Coronary artery (tissue), 2 donors: ENCODE results near the gene PAM16.

Experiments used
- DNase-seq: peaks from one replicate; pipeline ENCODE4 v3.0.0-alpha.2; 2017; ENCODE audit warnings: low spot score
- H3K27ac ChIP-seq, 2 donors: fragments of 200-600 bp; sonication (generic); one replicate each; pipeline ENCODE4 v1.5.1; 2016 to 2019
- H3K4me3 ChIP-seq: fragments of 200-600 bp; sonication (generic); 2 replicates; pipeline ENCODE4 v1.5.1; 2016; ENCODE audit warnings: mild to moderate bottlenecking, moderate library complexity
- CTCF ChIP-seq: fragments of 200-600 bp; sonication (generic); IDR thresholded peaks from one replicate; pipeline ENCODE4 v1.5.1; 2019; ENCODE audit warnings: antibody characterized with exemption

The PAM16 gene

GRCh38 chr16:4391631-4392381, 40.7 kb upstream of the PAM16 start:
- DNase-seq: peak; percentile 66
- Histone ChIP-seq H3K4me3 (no peak overlapping the region), H3K27ac (peak overlapping the region; percentile 74 to 88)
- TF ChIP-seq CTCF: no peak

DNA sequence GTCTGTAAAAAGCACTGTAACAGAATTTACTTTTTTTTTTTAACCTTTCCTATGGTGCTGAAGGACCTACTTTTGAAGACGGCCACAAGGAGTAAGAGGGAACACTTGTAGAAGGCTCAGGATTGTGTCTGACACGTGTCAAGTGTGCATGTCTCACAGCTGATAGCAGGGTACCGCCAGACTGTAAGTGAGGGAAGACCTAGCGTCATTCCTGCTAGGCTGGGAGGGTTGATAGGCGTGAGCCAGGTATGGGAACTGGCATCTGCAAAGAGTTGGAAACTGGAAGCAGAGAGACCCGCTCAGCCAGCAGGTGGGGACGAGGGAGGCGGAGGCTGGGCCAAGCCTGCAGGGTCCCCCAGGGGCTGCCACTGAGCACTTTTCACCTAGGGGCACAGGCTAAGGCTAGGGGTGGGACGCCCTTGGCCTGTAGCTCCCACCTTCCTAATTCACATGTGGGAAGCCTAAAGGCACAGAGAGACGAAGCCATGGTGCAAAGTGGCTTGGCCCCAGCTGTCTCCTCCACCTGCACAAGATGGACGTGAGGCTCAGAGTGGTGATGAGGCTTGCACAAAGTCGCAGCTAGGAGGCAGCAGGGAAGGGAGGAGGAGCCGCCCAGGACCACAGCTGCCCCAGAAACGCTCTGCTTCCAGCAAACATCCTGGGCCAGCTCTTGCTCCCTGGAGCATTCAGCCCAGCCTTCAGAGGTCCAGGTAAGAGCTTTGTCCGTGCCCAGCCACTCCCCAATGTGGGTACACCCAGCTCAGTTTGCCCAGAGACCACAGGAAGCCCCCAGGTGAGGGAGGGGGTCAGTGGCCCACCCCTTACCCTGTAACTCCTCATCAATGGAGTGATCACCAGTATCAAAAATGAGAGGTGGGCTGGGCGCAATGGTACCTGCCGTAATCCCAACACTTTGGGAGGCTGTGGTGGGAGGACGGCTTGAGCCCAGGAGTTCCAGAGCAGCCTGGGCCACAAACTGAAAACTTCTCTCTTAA, 39.4 kb upstream of the PAM16 start:
- no peak for TF ChIP-seq CTCF

DNA sequence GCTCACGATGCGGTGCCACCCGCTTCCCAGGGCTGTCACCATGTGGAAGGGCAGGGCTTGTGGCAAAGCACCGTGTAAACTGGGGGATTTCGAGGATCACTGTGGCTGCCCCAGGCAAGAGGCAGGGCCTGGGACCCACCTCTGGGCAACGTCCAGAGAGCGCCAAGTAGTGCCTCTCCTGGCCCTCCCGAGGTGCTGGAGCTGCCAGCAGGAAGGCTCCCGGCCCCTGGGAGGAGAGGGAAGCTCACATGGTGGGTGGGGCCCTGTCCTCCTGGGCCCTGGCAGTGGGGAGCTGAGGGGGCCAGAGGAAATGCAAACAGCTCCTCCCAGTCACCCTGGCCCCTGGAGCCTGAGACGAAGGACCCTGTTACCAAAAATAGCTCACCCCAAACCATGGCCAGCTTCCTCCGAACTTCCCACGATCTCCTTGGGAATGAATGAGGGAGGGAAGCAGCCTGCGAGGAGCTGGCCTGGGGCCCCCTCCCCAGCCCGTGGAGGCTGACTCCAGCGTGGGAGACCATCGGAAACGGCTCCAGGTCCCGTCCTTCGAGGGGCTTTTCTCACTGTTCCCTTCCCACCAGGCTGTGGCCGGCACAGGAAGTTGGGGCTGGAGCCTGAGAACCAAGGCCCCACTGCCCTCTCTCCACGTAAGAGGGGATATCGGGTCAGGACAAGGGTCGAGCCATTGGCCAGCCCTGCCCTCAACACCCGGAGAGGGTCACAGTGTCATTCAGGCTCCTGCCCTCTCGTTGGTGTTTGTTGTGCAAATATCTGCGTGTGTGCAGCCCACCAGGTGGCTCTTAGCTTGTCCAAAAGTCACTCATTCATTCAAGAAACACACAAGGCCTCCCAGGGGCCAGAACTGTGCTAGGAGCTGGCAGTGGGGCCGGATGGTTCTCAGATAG, 38.2 kb upstream of the PAM16 start:
- peak overlapping the region; percentile 94 to 98 for H3K27ac ChIP-seq
- H3K4me3 ChIP-seq: no peak overlapping the region
- no peak for TF ChIP-seq CTCF
- DNase-seq: no peak

More for the DNA sequence above, 39.4 kb upstream of the PAM16 start:
- DNase-seq: peak; percentile 69
- peak overlapping the region; percentile 94 to 98 for H3K27ac ChIP-seq
- no peak overlapping the region for H3K4me3 ChIP-seq

DNA sequence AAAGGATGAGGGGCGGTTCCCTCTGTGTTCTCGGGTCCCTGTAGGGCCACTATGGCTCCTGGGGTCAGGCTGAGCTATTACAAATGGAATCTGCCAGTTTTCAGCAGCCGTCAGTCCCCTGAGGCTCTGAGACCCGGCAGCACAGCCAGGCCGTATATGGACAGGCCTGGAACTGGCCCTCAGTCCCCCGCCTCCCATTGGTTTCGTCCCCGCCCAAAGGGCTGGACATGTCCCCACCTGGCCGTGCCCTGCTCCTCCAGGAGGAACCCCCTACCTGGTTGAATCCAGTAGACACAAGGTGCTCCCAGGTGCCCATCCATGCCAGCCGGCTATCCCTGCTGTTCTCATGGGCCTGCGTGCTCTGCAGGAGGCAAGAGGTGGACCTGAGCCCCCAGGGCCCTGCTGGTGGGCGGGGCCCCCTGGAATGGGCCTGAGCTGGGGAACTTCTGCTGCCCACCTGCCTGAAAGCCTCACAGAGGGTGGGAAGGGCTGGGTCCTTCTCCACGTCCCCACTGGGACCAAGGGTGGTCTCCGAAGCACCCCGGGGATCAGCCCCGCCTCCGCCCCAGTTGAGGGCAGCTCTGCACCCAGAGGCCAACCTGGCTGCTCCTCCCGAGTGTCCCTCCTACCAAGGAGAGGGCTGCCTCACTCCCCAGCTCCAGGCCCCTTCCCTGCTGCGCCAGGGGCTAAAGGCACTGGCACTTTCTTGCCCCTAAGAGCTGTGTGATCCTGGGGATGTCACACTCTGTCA, 37.3 kb upstream of the PAM16 start:
- peak; percentile 91 for DNase-seq
- no peak for TF ChIP-seq CTCF
- no peak overlapping the region for H3K4me3 ChIP-seq
- peak overlapping the region; percentile 94 to 98 for H3K27ac ChIP-seq

DNA sequence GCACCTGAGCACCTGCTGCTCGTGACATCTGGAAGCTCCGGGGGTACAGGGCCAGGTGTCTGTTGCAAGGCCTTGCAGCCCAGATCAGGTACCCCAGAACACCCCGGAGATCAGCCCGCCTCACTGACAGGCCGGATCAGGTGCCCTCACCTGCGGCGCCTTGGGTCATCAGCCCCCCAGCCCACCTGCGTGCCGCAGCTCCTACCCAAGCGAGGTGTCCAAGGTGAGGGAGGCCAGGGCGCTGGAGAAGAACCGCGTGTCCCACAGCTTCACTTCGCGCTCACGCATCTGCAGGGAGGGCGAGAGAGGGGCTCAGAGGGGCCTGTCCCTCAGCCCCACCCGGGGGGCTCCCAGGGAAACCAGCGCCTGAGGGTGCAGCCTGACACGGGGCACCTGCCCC, 36.7 kb upstream of the PAM16 start:
- peak overlapping the region; percentile 94 to 98 for H3K27ac ChIP-seq
- H3K4me3 ChIP-seq: peak overlapping the region; percentile 47
- DNase-seq: no peak
- no peak for TF ChIP-seq CTCF
